GM23338 (cell line): ENCODE measurements around the gene MTHFD1L. TPM values are rescaled to one million over a fixed set of nuclear protein-coding genes. Genes with fewer than 3 reads are reported as not detected.
A peak's percentile ranks its signal among the peaks of the same experiment; 100 is the strongest.

Source experiments
- ATAC-seq: fragments of 200-7000 bp; cut with Tn5 transposase; 3 replicates; pipeline ENCODE4 v1.9.1; 2020
- DNase-seq: peaks from one replicate; pipeline ENCODE4 v3.0.0-alpha.2; 2015; ENCODE audit warnings: low spot score
- H2AFZ ChIP-seq: fragments of 200-600 bp; sonication (generic); 2 replicates; pipeline ENCODE4 v1.8.0; 2016; ENCODE audit warnings: antibody characterized with exemption, mild to moderate bottlenecking, moderate library complexity
- H3F3A ChIP-seq: fragments of 200-600 bp; sonication (generic); replicated peaks from 2 replicates; pipeline ENCODE4 v1.8.0; 2017; ENCODE audit warnings: antibody characterized with exemption, mixed run types, low read depth
- H3K27ac ChIP-seq: fragments of 200-600 bp; sonication (generic); 2 replicates; pipeline ENCODE4 v1.6.1; 2016; ENCODE audit warnings: low read depth
- H3K27me3 ChIP-seq: fragments of 200-600 bp; sonication (generic); 2 replicates; pipeline ENCODE4 v1.8.0; 2016; ENCODE audit warnings: mild to moderate bottlenecking, mixed run types, moderate library complexity; ENCODE audit not compliant: insufficient read depth
- H3K36me3 ChIP-seq: fragments of 200-600 bp; sonication (generic); 2 replicates; pipeline ENCODE4 v1.8.0; 2016; ENCODE audit warnings: mild to moderate bottlenecking; ENCODE audit not compliant: insufficient read depth
- H3K4me1 ChIP-seq: fragments of 200-600 bp; sonication (generic); 2 replicates; pipeline ENCODE4 v1.8.0; 2016; ENCODE audit warnings: mild to moderate bottlenecking, moderate library complexity; ENCODE audit not compliant: insufficient read depth
- H3K4me2 ChIP-seq: fragments of 200-600 bp; sonication (generic); 2 replicates; pipeline ENCODE4 v1.7.1; 2017; ENCODE audit warnings: mixed run types
- H3K4me3 ChIP-seq: fragments of 200-600 bp; sonication (generic); 2 replicates; pipeline ENCODE4 v1.6.1; 2016; ENCODE audit warnings: mixed run types
- H3K79me2 ChIP-seq: fragments of 200-600 bp; sonication (generic); replicated peaks from 2 replicates; pipeline ENCODE4 v1.8.0; 2017; ENCODE audit warnings: mild to moderate bottlenecking; ENCODE audit not compliant: insufficient read depth
- H3K9me2 ChIP-seq: fragments of 200-600 bp; sonication (generic); 2 replicates; pipeline ENCODE4 v1.8.0; 2017; ENCODE audit not compliant: insufficient read depth
- H4K20me1 ChIP-seq: fragments of 200-600 bp; sonication (generic); replicated peaks from 2 replicates; pipeline ENCODE4 v1.8.0; 2017; ENCODE audit warnings: mild to moderate bottlenecking; ENCODE audit not compliant: insufficient read depth
- H3K27ac Mint-ChIP-seq: 2 replicates; pipeline ENCODE4 v1.8.0; 2020; ENCODE audit warnings: inconsistent platforms, mild to moderate bottlenecking, moderate library complexity, mixed read lengths
- H3K27me3 Mint-ChIP-seq: 3 replicates; pipeline ENCODE4 v1.8.0; 2022; ENCODE audit warnings: low read depth, mild to moderate bottlenecking, moderate library complexity, mixed read lengths, inconsistent platforms; ENCODE audit not compliant: insufficient read depth, poor library complexity
- H3K36me3 Mint-ChIP-seq: 3 replicates; pipeline ENCODE4 v1.8.0; 2021; ENCODE audit warnings: low read depth, mild to moderate bottlenecking, inconsistent platforms, moderate library complexity, mixed read lengths
- H3K4me1 Mint-ChIP-seq: 3 replicates; pipeline ENCODE4 v1.8.0; 2020; ENCODE audit warnings: mild to moderate bottlenecking, inconsistent platforms, mixed read lengths
- H3K4me3 Mint-ChIP-seq: 3 replicates; pipeline ENCODE4 v1.8.0; 2021; ENCODE audit warnings: moderate library complexity, mild to moderate bottlenecking, inconsistent platforms, mixed read lengths
- H3K9me3 Mint-ChIP-seq: 3 replicates; pipeline ENCODE4 v1.8.0; 2020; ENCODE audit warnings: moderate library complexity, mild to moderate bottlenecking, inconsistent platforms, mixed read lengths
- CREB1 ChIP-seq: fragments of 250-450 bp; sonication (Bioruptor Pico); IDR thresholded peaks from 2 replicates; pipeline ENCODE4 v1.5.0; 2020; ENCODE audit warnings: low read depth, mild to moderate bottlenecking, moderate library complexity
- ETS1 ChIP-seq: IDR thresholded peaks from 2 replicates; pipeline ENCODE4 v1.6.1; 2016; ENCODE audit warnings: antibody characterized with exemption
- EZH2phosphoT487 ChIP-seq: fragments of 200-600 bp; sonication (generic); IDR thresholded peaks from one replicate; pipeline ENCODE4 v1.8.1; 2018; ENCODE audit warnings: antibody characterized with exemption; ENCODE audit not compliant: unreplicated experiment
- JUNB ChIP-seq: IDR thresholded peaks from one replicate; pipeline ENCODE4 v1.6.1; 2016; ENCODE audit warnings: antibody characterized with exemption; ENCODE audit not compliant: unreplicated experiment
- POLR2AphosphoS5 ChIP-seq: IDR thresholded peaks from 2 replicates; pipeline ENCODE4 v1.6.1; 2016; ENCODE audit warnings: antibody characterized with exemption, low read depth
- ZNF331 ChIP-seq: fragments of 250-450 bp; sonication (Bioruptor Pico); IDR thresholded peaks from 2 replicates; pipeline ENCODE4 v1.5.0; 2020; ENCODE audit warnings: low read depth, mild to moderate bottlenecking, moderate library complexity
- ZNF462 ChIP-seq: fragments of 250-450 bp; sonication (Bioruptor Pico); IDR thresholded peaks from 2 replicates; pipeline ENCODE4 v1.5.0; 2020; ENCODE audit warnings: mild to moderate bottlenecking, moderate library complexity
- polyA plus RNA-seq: library from polyadenylated mRNA; unstranded; fragments of >200 nt; fragmentation: Nextera tagmentation; extraction: Ambion mirVana; gene quantifications from 2 replicates; pipeline ENCODE4 v1.2.1, GENCODE V29; 2016
- total RNA-seq: library from RNA; depleted of rRNA; stranded (reverse); fragments of >200 nt; shearing (Covaris generic); gene quantifications from 2 replicates; pipeline ENCODE4 v1.2.3, GENCODE V29; 2014

The MTHFD1L gene
- total and polyA plus RNA-seq, 2 experiments from 2014 or later, result 53.2 to 66.8 TPM

- peaks cover 10% of the 10 kb centered on the region for H3K36me3 Mint-ChIP-seq
- H3K36me3 ChIP-seq, result no peaks in the 10 kb centered on the region
- H3K79me2 ChIP-seq, result no peaks in the 10 kb centered on the region
- no peaks in the 10 kb centered on the region for H3F3A ChIP-seq
- H3K4me1 ChIP-seq, result no peaks in the 10 kb centered on the region
- no peaks in the 10 kb centered on the region; the same call in 1 of the 2 replicates for H3K9me2 ChIP-seq
- H3K4me2 ChIP-seq, result no peak overlapping the region
- no peak overlapping the region for H2AFZ ChIP-seq
- H3K27ac ChIP-seq, result no peak overlapping the region
- no peaks in the 10 kb centered on the region for H3K27me3 ChIP-seq
- DNase-seq (no peak), ATAC-seq (no peak)
- H3K4me1 Mint-ChIP-seq, result no peaks in the 10 kb centered on the region
- H3K4me3 ChIP-seq, result no peak overlapping the region
- H3K27ac Mint-ChIP-seq, result no peak overlapping the region
- peaks cover 5% of the 10 kb centered on the region for H3K27me3 Mint-ChIP-seq
- TF ChIP-seq JUNB, result no peak
- no peak for TF ChIP-seq POLR2AphosphoS5
- H3K9me3 Mint-ChIP-seq, result no peaks in the 10 kb centered on the region; the same call in 2 of the 3 replicates
- H3K4me3 Mint-ChIP-seq, result no peak overlapping the region
- H4K20me1 ChIP-seq, result no peaks in the 10 kb centered on the region
Observed at GRCh38 chr6:151058021-151058733, 192.7 kb downstream of the MTHFD1L start.

GRCh38 chr6:151059612-151060095, 194.2 kb downstream of the MTHFD1L start:
- H3K27ac ChIP-seq, result no peak overlapping the region
- H3K36me3 ChIP-seq, result no peaks in the 10 kb centered on the region
- H3K36me3 Mint-ChIP-seq, result peaks cover 10% of the 10 kb centered on the region
- H3F3A ChIP-seq, result no peaks in the 10 kb centered on the region
- no peak overlapping the region for H3K4me3 Mint-ChIP-seq
- DNase-seq (no peak), ATAC-seq (no peak)
- no peaks in the 10 kb centered on the region for H3K4me1 ChIP-seq
- no peak overlapping the region; the same call in 1 of the 2 replicates for H3K27ac Mint-ChIP-seq
- no peaks in the 10 kb centered on the region for H3K27me3 ChIP-seq
- H2AFZ ChIP-seq, result no peak overlapping the region
- no peak overlapping the region for H3K4me2 ChIP-seq
- H3K9me2 ChIP-seq, result no peaks in the 10 kb centered on the region; the same call in 1 of the 2 replicates
- peaks cover 5% of the 10 kb centered on the region for H3K27me3 Mint-ChIP-seq
- no peaks in the 10 kb centered on the region; the same call in 2 of the 3 replicates for H3K9me3 Mint-ChIP-seq
- H3K4me3 ChIP-seq, result no peak overlapping the region
- no peaks in the 10 kb centered on the region for H3K4me1 Mint-ChIP-seq
- no peaks in the 10 kb centered on the region for H4K20me1 ChIP-seq
- no peaks in the 10 kb centered on the region for H3K79me2 ChIP-seq
- TF ChIP-seq EZH2phosphoT487, result no peak

GRCh38 chr6:151060096-151060765, 194.7 kb downstream of the MTHFD1L start:
- Histone ChIP-seq H3K27ac (no peak overlapping the region), H3K4me3 (no peak overlapping the region), H3K4me2 (no peak overlapping the region), H3K9me2 (no peaks in the 10 kb centered on the region; the same call in 1 of the 2 replicates), H3F3A (no peaks in the 10 kb centered on the region), H3K4me1 (no peaks in the 10 kb centered on the region), H3K79me2 (no peaks in the 10 kb centered on the region), H2AFZ (no peak overlapping the region), H4K20me1 (no peaks in the 10 kb centered on the region), H3K27me3 (no peaks in the 10 kb centered on the region), H3K36me3 (no peaks in the 10 kb centered on the region)
- peak overlapping the region; percentile 5 for H3K27ac Mint-ChIP-seq
- DNase-seq, result no peak
- peaks cover 13% of the 10 kb centered on the region for H3K36me3 Mint-ChIP-seq
- no peak overlapping the region for H3K4me3 Mint-ChIP-seq
- peaks cover 5% of the 10 kb centered on the region for H3K27me3 Mint-ChIP-seq
- no peak for ATAC-seq
- H3K4me1 Mint-ChIP-seq, result no peaks in the 10 kb centered on the region
- no peaks in the 10 kb centered on the region; the same call in 2 of the 3 replicates for H3K9me3 Mint-ChIP-seq
- TF ChIP-seq ETS1, result no peak
- no peak for TF ChIP-seq JUNB
- TF ChIP-seq POLR2AphosphoS5, result no peak
- TF ChIP-seq ZNF331 (CRISPR knock-in tag), result no peak
- no peak for TF ChIP-seq CREB1 (CRISPR knock-in tag)
- TF ChIP-seq ZNF462 (CRISPR knock-in tag), result no peak
